Left ventricle myocardium inferior (tissue), 1 donor: ENCODE measurements around the gene RIMKLA. TPM values are rescaled to one million over a fixed set of nuclear protein-coding genes. Genes with fewer than 3 reads are reported as not detected.

Experiments used
- DNase-seq: peaks from one replicate; pipeline ENCODE4 v3.0.0-alpha.2; 2020
- H3K27ac ChIP-seq: fragments of 200-600 bp; replicated peaks from 2 replicates; pipeline ENCODE4 v1.8.0; 2021
- H3K27me3 ChIP-seq: fragments of 200-600 bp; 2 replicates; pipeline ENCODE4 v1.8.0; 2021; ENCODE audit warnings: low read depth
- H3K36me3 ChIP-seq: fragments of 200-600 bp; 2 replicates; pipeline ENCODE4 v1.8.0; 2021
- H3K4me1 ChIP-seq: fragments of 200-600 bp; 2 replicates; pipeline ENCODE4 v1.8.0; 2021
- H3K4me3 ChIP-seq: fragments of 200-600 bp; 2 replicates; pipeline ENCODE4 v1.8.0; 2021; ENCODE audit warnings: mild to moderate bottlenecking, moderate library complexity
- H3K9me3 ChIP-seq: fragments of 200-600 bp; replicated peaks from 2 replicates; pipeline ENCODE4 v1.8.0; 2021
- CTCF ChIP-seq: fragments of 200-600 bp; IDR thresholded peaks from 2 replicates; pipeline ENCODE4 v1.8.0; 2021; ENCODE audit warnings: antibody characterized with exemption, mild to moderate bottlenecking, borderline replicate concordance
- intact Hi-C: fragments of 100-400 bp; cut with micrococcal nuclease; formaldehyde crosslinking; loops from one replicate; pipeline ENCODE4 v1.11.0; 2022
- total RNA-seq: library from RNA; stranded (reverse); fragmentation: NEBNext Ultra II Directional; extraction: Animal tissue kit (Norgen Biotek cat#: 25700); gene quantifications from one replicate; pipeline ENCODE4 v1.2.1, GENCODE V29; 2021
- donor health status: DM: no; HTN: yes; CAD: no; lungs with severe emphysema.

The RIMKLA gene
- total RNA-seq, 1 donor from 2014 or later: 10.2 TPM

GRCh38 chr1:42335050-42335808, 45.4 kb upstream of the RIMKLA start, which contains the start of gene FOXJ3:
FOXJ3 (minus strand) TSS chr1:42335235; CDS start chr1:42311093, 24,142 bp downstream.
- Histone ChIP-seq H3K27ac (peak within 1 kb of the TSS; percentile 97), H3K27me3 (no peaks in the 10 kb centered on the region), H3K36me3 (no peaks in the 10 kb centered on the region), H3K9me3 (no peaks in the 10 kb centered on the region), H3K4me1 (peaks cover 62% of the 10 kb centered on the region), H3K4me3 (peak within 1 kb of the TSS; percentile 95)
- peak; percentile 93 for DNase-seq
- intact Hi-C loops: loop anchor here (10.0 kb wide), 1 partner anchor 120 kb away; the partner anchor contains the start of genes PPCS and ZMYND12
- TF ChIP-seq CTCF: no peak

- Histone ChIP-seq H3K27ac (peak overlapping the region; percentile 97), H3K4me1 (peaks cover 55% of the 10 kb centered on the region), H3K27me3 (no peaks in the 10 kb centered on the region), H3K9me3 (no peaks in the 10 kb centered on the region), H3K4me3 (peak overlapping the region; percentile 95), H3K36me3 (no peaks in the 10 kb centered on the region)
- intact Hi-C loops: loop anchor here (10.0 kb wide), 1 partner anchor 119 kb away; the partner anchor contains the start of genes PPCS and ZMYND12
- no peak for DNase-seq
- TF ChIP-seq CTCF: no peak
Measured at GRCh38 chr1:42335809-42336518, 44.6 kb upstream of the RIMKLA start.

GRCh38 chr1:42336978-42337377, 43.6 kb upstream of the RIMKLA start:
- Histone ChIP-seq H3K36me3 (no peaks in the 10 kb centered on the region), H3K27ac (no peak overlapping the region), H3K4me1 (peaks cover 45% of the 10 kb centered on the region), H3K27me3 (no peaks in the 10 kb centered on the region), H3K4me3 (no peak overlapping the region), H3K9me3 (no peaks in the 10 kb centered on the region)
- intact Hi-C loops: loop anchor here (10.0 kb wide), 1 partner anchor 118 kb away; the partner anchor contains the start of genes PPCS and ZMYND12
- no peak for TF ChIP-seq CTCF
- DNase-seq: no peak

GRCh38 chr1:42340093-42340492, 40.5 kb upstream of the RIMKLA start:
- H3K36me3 ChIP-seq: no peaks in the 10 kb centered on the region
- intact Hi-C loops: no loop called here
- H3K27me3 ChIP-seq: no peaks in the 10 kb centered on the region
- no peak for TF ChIP-seq CTCF
- no peaks in the 10 kb centered on the region for H3K9me3 ChIP-seq
- no peak overlapping the region for H3K27ac ChIP-seq
- peaks cover 19% of the 10 kb centered on the region for H3K4me1 ChIP-seq
- H3K4me3 ChIP-seq: no peak overlapping the region
- no peak for DNase-seq

GRCh38 chr1:42340901-42341300, 39.7 kb upstream of the RIMKLA start:
- TF ChIP-seq CTCF: no peak
- Histone ChIP-seq H3K9me3 (no peaks in the 10 kb centered on the region), H3K4me1 (peaks cover 12% of the 10 kb centered on the region), H3K27ac (no peak overlapping the region), H3K27me3 (no peaks in the 10 kb centered on the region), H3K4me3 (no peak overlapping the region), H3K36me3 (no peaks in the 10 kb centered on the region)
- intact Hi-C loops: no loop called here
- no peak for DNase-seq
